IMR-90 (cell line): ENCODE results near the gene NUCB1. TPM values are rescaled to one million over a fixed set of nuclear protein-coding genes. Genes with fewer than 3 reads are reported as not detected.

Source experiments
- ATAC-seq: fragments of 200-7000 bp; cut with Tn5 transposase; 2 replicates; pipeline ENCODE4 v1.9.1; 2020; ENCODE audit warnings: low read depth, mild to moderate bottlenecking, moderate library complexity
- BruUV-seq: library from RNA; stranded (reverse); fragments of 400-500 nt; replicated peaks from 2 replicates; lab custom pipeline; 2021; lab: Mats Ljungman, UMichigan
- CTCF ChIA-PET: fragments of 300-600 bp; formaldehyde crosslinking; extraction: SDS; loops from one replicate; lab custom pipeline; 2021; ENCODE audit warnings: antibody characterized with exemption; lab: Yijun Ruan, JAX
- POLR2A ChIA-PET: fragments of 300-600 bp; sonication (Branson Sonifier 250); formaldehyde crosslinking; loops from one replicate; lab custom pipeline; 2022; ENCODE audit warnings: antibody characterized with exemption; ENCODE audit not compliant: unreplicated experiment; lab: Charles Lee
- DNase-seq: peaks from one replicate; pipeline ENCODE4 v3.0.0; 2013
- H2AFZ ChIP-seq: replicated peaks from 2 replicates; pipeline ENCODE3; 2013; ENCODE audit warnings: low read length, mild to moderate bottlenecking; ENCODE audit not compliant: poor library complexity
- H2AK5ac ChIP-seq: 2 replicates; pipeline ENCODE4 v1.6.1; 2013; ENCODE audit warnings: low read depth, low read length, inconsistent platforms
- H2AK9ac ChIP-seq: replicated peaks from 2 replicates; pipeline ENCODE3; 2013; ENCODE audit warnings: mild to moderate bottlenecking, low read depth, low read length, moderate library complexity; ENCODE audit not compliant: poor library complexity
- H2BK120ac ChIP-seq: 2 replicates; pipeline ENCODE4 v1.6.1; 2013; ENCODE audit warnings: low read depth, low read length, inconsistent platforms
- H2BK15ac ChIP-seq: 3 replicates; pipeline ENCODE4 v1.6.1; 2013; ENCODE audit warnings: low read depth, low read length, inconsistent platforms
- H2BK20ac ChIP-seq: 2 replicates; pipeline ENCODE4 v1.6.1; 2013; ENCODE audit warnings: low read depth, mild to moderate bottlenecking, inconsistent platforms, low read length, moderate library complexity
- H2BK5ac ChIP-seq: 2 replicates; pipeline ENCODE4 v1.6.1; 2013; ENCODE audit warnings: mild to moderate bottlenecking, low read depth, low read length, inconsistent platforms; ENCODE audit not compliant: poor library complexity, severe bottlenecking
- H3K14ac ChIP-seq: replicated peaks from 2 replicates; pipeline ENCODE4 v1.6.1; 2013; ENCODE audit warnings: low read depth, low read length, inconsistent platforms
- H3K18ac ChIP-seq: 2 replicates; pipeline ENCODE4 v1.6.1; 2013; ENCODE audit warnings: low read depth, low read length, control low read depth
- H3K23ac ChIP-seq: 2 replicates; pipeline ENCODE4 v1.6.1; 2013; ENCODE audit warnings: low read depth, low read length, inconsistent platforms
- H3K27ac ChIP-seq: 2 replicates; pipeline ENCODE4 v1.5.1; 2013; ENCODE audit warnings: mild to moderate bottlenecking, control low read depth, low read length; ENCODE audit not compliant: insufficient read depth
- H3K27me3 ChIP-seq: 2 replicates; pipeline ENCODE4 v1.6.1; 2013; ENCODE audit warnings: low read length; ENCODE audit not compliant: control insufficient read depth, insufficient read depth
- H3K36me3 ChIP-seq: 2 replicates; pipeline ENCODE4 v1.6.1; 2013; ENCODE audit warnings: low read length, mixed read lengths; ENCODE audit not compliant: control insufficient read depth, insufficient read depth
- H3K4ac ChIP-seq: 2 replicates; pipeline ENCODE4 v1.6.1; 2013; ENCODE audit warnings: low read depth, low read length, inconsistent platforms
- H3K4me1 ChIP-seq: 2 replicates; pipeline ENCODE4 v1.6.1; 2013; ENCODE audit warnings: low read length, mixed read lengths; ENCODE audit not compliant: control insufficient read depth, insufficient read depth
- H3K4me2 ChIP-seq: 2 replicates; pipeline ENCODE4 v1.6.1; 2013; ENCODE audit warnings: low read depth, mild to moderate bottlenecking, control low read depth, low read length, moderate library complexity
- H3K4me3 ChIP-seq: 2 replicates; pipeline ENCODE4 v1.5.1; 2013; ENCODE audit warnings: low read depth, mild to moderate bottlenecking, control low read depth, low read length, moderate library complexity; ENCODE audit not compliant: insufficient read depth
- H3K56ac ChIP-seq: 2 replicates; pipeline ENCODE4 v1.6.1; 2013; ENCODE audit warnings: low read length, inconsistent platforms; ENCODE audit not compliant: insufficient read depth; ENCODE audit errors: extremely low read depth
- H3K79me1 ChIP-seq, 2 experiments: 2 replicates each; pipeline ENCODE4 v1.6.1; 2013; ENCODE audit warnings: low read length in 2 of 2, inconsistent platforms in 1 of 2, low read depth in 1 of 2
- H3K9ac ChIP-seq: 2 replicates; pipeline ENCODE4 v1.6.1; 2013; ENCODE audit warnings: low read depth, low read length, control low read depth
- H3K9me1 ChIP-seq: 2 replicates; pipeline ENCODE4 v1.6.1; 2013; ENCODE audit warnings: low read length, inconsistent platforms; ENCODE audit not compliant: insufficient read depth
- H3K9me3 ChIP-seq: 2 replicates; pipeline ENCODE4 v1.6.1; 2013; ENCODE audit warnings: low read length; ENCODE audit not compliant: control insufficient read depth, insufficient read depth
- H4K20me1 ChIP-seq: 2 replicates; pipeline ENCODE4 v1.6.1; 2013; ENCODE audit warnings: low read length, inconsistent platforms; ENCODE audit not compliant: insufficient read depth
- H4K5ac ChIP-seq: 2 replicates; pipeline ENCODE4 v1.6.1; 2013; ENCODE audit warnings: mild to moderate bottlenecking, low read depth, low read length, control low read depth
- H4K8ac ChIP-seq, 2 experiments: 2 replicates each; pipeline ENCODE4 v1.6.1; 2013; ENCODE audit warnings: low read depth in 2 of 2, low read length in 2 of 2, control low read depth in 1 of 2, inconsistent platforms in 1 of 2
- H4K91ac ChIP-seq: 2 replicates; pipeline ENCODE4 v1.6.1; 2013; ENCODE audit warnings: low read depth, low read length, inconsistent platforms; ENCODE audit not compliant: insufficient read depth
- BHLHE40 ChIP-seq: fragments of 150-350 bp; IDR thresholded peaks from 2 replicates; pipeline ENCODE4 v1.6.1; 2016; ENCODE audit warnings: mild to moderate bottlenecking, low read depth, low read length
- CEBPB ChIP-seq: IDR thresholded peaks from 2 replicates; pipeline ENCODE4 v1.6.1; 2012; ENCODE audit warnings: low read depth, low read length, improper control_type of control experiment
- CHD1 ChIP-seq: IDR thresholded peaks from 2 replicates; pipeline ENCODE4 v1.6.1; 2012; ENCODE audit warnings: low read depth, low read length, improper control_type of control experiment
- FOS ChIP-seq: fragments of 150-350 bp; IDR thresholded peaks from 2 replicates; pipeline ENCODE4 v1.6.1; 2016; ENCODE audit warnings: low read depth, low read length
- MXI1 ChIP-seq: IDR thresholded peaks from 2 replicates; pipeline ENCODE4 v1.6.1; 2012; ENCODE audit warnings: low read depth, mild to moderate bottlenecking, low read length, moderate library complexity, borderline replicate concordance
- NFE2L2 ChIP-seq: fragments of 150-350 bp; IDR thresholded peaks from 2 replicates; pipeline ENCODE4 v1.6.1; 2016; ENCODE audit warnings: low read depth, mild to moderate bottlenecking, low read length
- POLR2A ChIP-seq: IDR thresholded peaks from 2 replicates; pipeline ENCODE4 v1.6.1; 2012; ENCODE audit warnings: mild to moderate bottlenecking, low read depth, low read length
- RAD21 ChIP-seq: IDR thresholded peaks from 2 replicates; pipeline ENCODE4 v1.6.1; 2012; ENCODE audit warnings: low read length, improper control_type of control experiment
- RCOR1 ChIP-seq: IDR thresholded peaks from 2 replicates; pipeline ENCODE4 v1.6.1; 2012; ENCODE audit warnings: mild to moderate bottlenecking, low read length, improper control_type of control experiment; ENCODE audit not compliant: insufficient replicate concordance
- RFX5 ChIP-seq: IDR thresholded peaks from 2 replicates; pipeline ENCODE4 v1.8.0; 2012; ENCODE audit warnings: low read depth, mild to moderate bottlenecking, low read length, moderate library complexity
- SMC3 ChIP-seq: fragments of 150-350 bp; IDR thresholded peaks from 2 replicates; pipeline ENCODE4 v1.6.1; 2016; ENCODE audit warnings: low read depth, mild to moderate bottlenecking, antibody characterized with exemption, low read length, moderate library complexity
- WGBS, 2 experiments: methylation state at CpG; one replicate each; pipeline versions ENCODE4 v1.1.5 to v1.1.7; 2013; ENCODE audit warnings: missing lambda C conversion rate in 2 of 2; ENCODE audit not compliant: insufficient read length in 1 of 2; ENCODE audit errors: extremely low coverage in 2 of 2; 5-methylcytosine and 5-hydroxymethylcytosine counted together
- dilution Hi-C: fragments of 300-500 bp; cut with HindIII; formaldehyde crosslinking; loops from one replicate; pipeline ENCODE4 v1.14.3; 2018; ENCODE audit warnings: low sequenced_read_pairs; ENCODE audit not compliant: unreplicated experiment
- in situ Hi-C: fragments of 300-500 bp; cut with MboI; formaldehyde crosslinking; loops from 3 replicates; pipeline ENCODE4 v1.14.3; 2019; ENCODE audit warnings: low sequenced_read_pairs, inconsistent platforms, mixed read lengths
- intact Hi-C: fragments of 100-400 bp; cut with micrococcal nuclease; formaldehyde crosslinking; loops from 2 replicates; pipeline ENCODE4 v1.10.0; 2022
- polyA plus RNA-seq, 3 experiments: library from polyadenylated mRNA; depleted of rRNA; stranded (reverse); fragments of >200 nt; gene quantifications; 2 replicates each; pipeline ENCODE4 v1.2.3, GENCODE V29; 2012; ENCODE audit warnings: low replicate concordance in 1 of 3
- total RNA-seq: library from RNA; depleted of rRNA; stranded (reverse); fragments of >200 nt; gene quantifications from 2 replicates; pipeline ENCODE4 v1.2.3, GENCODE V29; 2012
- TF ChIP-seq, protein P1 (sequence below): fragments of 150-350 bp; IDR thresholded peaks from 2 replicates; pipeline ENCODE4 v1.6.1; 2016; ENCODE audit warnings: low read depth, mild to moderate bottlenecking, low read length, moderate library complexity, borderline replicate concordance
- TF ChIP-seq, protein P2 (sequence below): conservative IDR thresholded peaks from 2 replicates; pipeline ENCODE4 v1.5.1; 2012; ENCODE audit warnings: mild to moderate bottlenecking, low read depth, low read length, improper control_type of control experiment

The NUCB1 gene
- total and polyA plus RNA-seq, 2 of the 4 experiments (the other 2 are of a cell fraction): 37.3 to 253 TPM

DNA sequence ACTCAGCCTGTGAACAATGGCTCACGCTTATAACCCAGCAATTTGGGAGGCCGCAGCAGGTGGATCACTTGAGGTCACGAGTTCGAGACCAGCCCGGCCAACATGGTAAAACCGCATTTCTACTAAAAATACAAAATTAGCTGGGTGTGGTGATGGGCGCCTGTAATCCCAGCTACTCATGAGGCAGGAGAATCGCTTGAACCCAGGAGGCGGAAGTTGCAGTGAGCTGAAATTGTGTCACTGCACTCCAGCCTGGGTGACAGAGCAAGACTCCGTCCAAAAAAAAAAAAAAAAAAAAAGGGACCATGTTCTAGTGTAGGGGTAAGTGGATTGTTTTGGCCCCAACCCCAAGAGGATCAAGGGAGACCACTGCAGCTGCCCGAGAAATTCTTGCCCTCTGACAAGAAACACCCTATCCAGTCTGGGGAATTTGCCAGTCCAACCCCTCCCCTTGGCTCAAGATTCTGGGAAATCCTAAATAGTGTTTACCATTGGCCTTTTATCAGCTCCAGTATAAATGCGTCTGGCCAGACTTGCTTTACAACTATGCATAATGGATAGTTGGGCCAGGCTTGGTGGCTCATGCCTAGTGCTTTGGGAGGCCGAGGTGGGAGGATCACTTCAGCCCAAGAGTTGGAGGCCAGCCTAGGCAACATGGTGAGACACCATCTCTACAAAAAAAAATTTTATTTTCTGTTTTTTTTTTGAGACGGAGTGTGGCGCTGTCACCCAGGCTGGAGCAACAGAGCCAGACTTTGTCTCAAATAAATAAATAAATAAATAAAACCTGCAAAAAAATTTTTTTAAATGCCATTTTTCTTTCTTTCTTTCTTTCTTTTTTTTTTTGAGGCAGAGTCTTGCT, 28.3 kb downstream of the NUCB1 start:
- no peak overlapping the region for H4K5ac ChIP-seq
- no peak overlapping the region for H3K4me3 ChIP-seq
- no peak overlapping the region for H2BK20ac ChIP-seq
- peak overlapping the region; percentile 2; the same call in 1 of the 2 replicates for H2AK5ac ChIP-seq
- no peak overlapping the region for H2BK15ac ChIP-seq
- H3K27ac ChIP-seq: no peak overlapping the region
- intact Hi-C loops: no loop called here
- H3K18ac ChIP-seq: no peak overlapping the region
- no peak overlapping the region for H3K4ac ChIP-seq
- H3K4me2 ChIP-seq: no peak overlapping the region
- no peak overlapping the region for H4K91ac ChIP-seq
- no peak overlapping the region; the same call in 1 of the 2 replicates for H3K56ac ChIP-seq
- BruUV-seq: no TSS peak
- H4K20me1 ChIP-seq: no peaks in the 10 kb centered on the region
- no peak overlapping the region for H3K14ac ChIP-seq
- dilution Hi-C loops: no loop called here
- H2AK9ac ChIP-seq: no peak overlapping the region
- H2AFZ ChIP-seq: no peak overlapping the region
- in situ Hi-C loops: no loop called here
- H3K9ac ChIP-seq: no peak overlapping the region
- H2BK120ac ChIP-seq: no peak overlapping the region
- H3K9me1 ChIP-seq: peaks cover 9% of the 10 kb centered on the region; the same call in 1 of the 2 replicates
- DNase-seq: peak; percentile 58
- ChIA-PET POLR2A (interaction anchor here (0.8 kb wide), 1 partner anchor 35 kb away, joined by 8 read pairs; no protein-coding TSS in a partner anchor), CTCF (no interaction called here)
- H3K36me3 ChIP-seq: no peaks in the 10 kb centered on the region
- ATAC-seq: no peak
- H3K79me1 ChIP-seq: peaks cover 0 to 5% of the 10 kb centered on the region in 2 experiments; a peak in 1 of 4 replicates
- no peak overlapping the region for H4K8ac ChIP-seq
- TF ChIP-seq, protein P1, sequence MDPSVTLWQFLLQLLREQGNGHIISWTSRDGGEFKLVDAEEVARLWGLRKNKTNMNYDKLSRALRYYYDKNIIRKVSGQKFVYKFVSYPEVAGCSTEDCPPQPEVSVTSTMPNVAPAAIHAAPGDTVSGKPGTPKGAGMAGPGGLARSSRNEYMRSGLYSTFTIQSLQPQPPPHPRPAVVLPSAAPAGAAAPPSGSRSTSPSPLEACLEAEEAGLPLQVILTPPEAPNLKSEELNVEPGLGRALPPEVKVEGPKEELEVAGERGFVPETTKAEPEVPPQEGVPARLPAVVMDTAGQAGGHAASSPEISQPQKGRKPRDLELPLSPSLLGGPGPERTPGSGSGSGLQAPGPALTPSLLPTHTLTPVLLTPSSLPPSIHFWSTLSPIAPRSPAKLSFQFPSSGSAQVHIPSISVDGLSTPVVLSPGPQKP: no peak
- no peak for TF ChIP-seq MXI1
- TF ChIP-seq FOS: no peak
- no peak for TF ChIP-seq BHLHE40
- TF ChIP-seq RAD21: no peak
- no peak for TF ChIP-seq CHD1
- TF ChIP-seq, protein P2, sequence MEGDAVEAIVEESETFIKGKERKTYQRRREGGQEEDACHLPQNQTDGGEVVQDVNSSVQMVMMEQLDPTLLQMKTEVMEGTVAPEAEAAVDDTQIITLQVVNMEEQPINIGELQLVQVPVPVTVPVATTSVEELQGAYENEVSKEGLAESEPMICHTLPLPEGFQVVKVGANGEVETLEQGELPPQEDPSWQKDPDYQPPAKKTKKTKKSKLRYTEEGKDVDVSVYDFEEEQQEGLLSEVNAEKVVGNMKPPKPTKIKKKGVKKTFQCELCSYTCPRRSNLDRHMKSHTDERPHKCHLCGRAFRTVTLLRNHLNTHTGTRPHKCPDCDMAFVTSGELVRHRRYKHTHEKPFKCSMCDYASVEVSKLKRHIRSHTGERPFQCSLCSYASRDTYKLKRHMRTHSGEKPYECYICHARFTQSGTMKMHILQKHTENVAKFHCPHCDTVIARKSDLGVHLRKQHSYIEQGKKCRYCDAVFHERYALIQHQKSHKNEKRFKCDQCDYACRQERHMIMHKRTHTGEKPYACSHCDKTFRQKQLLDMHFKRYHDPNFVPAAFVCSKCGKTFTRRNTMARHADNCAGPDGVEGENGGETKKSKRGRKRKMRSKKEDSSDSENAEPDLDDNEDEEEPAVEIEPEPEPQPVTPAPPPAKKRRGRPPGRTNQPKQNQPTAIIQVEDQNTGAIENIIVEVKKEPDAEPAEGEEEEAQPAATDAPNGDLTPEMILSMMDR: no peak
- TF ChIP-seq RCOR1: no peak
- TF ChIP-seq POLR2A: no peak
- TF ChIP-seq CEBPB: no peak
- TF ChIP-seq SMC3: no peak
- no peak for TF ChIP-seq RFX5
- TF ChIP-seq NFE2L2: no peak
- no peak overlapping the region for H3K23ac ChIP-seq
- no peak overlapping the region for H2BK5ac ChIP-seq
- H3K4me1 ChIP-seq: peaks cover 11% of the 10 kb centered on the region
- no peaks in the 10 kb centered on the region for H3K9me3 ChIP-seq
- H3K27me3 ChIP-seq: no peaks in the 10 kb centered on the region
- no CpG with 5 or more reads among the region's 15 CpGs for WGBS, 2 experiments
